HL-60 (cell line): ENCODE measurements around the gene TMEM255B.

Experiments
- GABPA ChIP-seq: IDR thresholded peaks from 2 replicates; pipeline ENCODE4 v1.6.1; 2012; ENCODE audit warnings: low read depth
- POLR2AphosphoS5 ChIP-seq: IDR thresholded peaks from 2 replicates; pipeline ENCODE4 v1.6.1; 2012; ENCODE audit warnings: low read depth
- TF ChIP-seq, protein P1 (sequence below): IDR thresholded peaks from one replicate; pipeline ENCODE4 v1.5.1; 2011; ENCODE audit warnings: low read length, control low read depth, inconsistent platforms; ENCODE audit not compliant: insufficient read depth
- TF ChIP-seq, protein P2 (sequence below): IDR thresholded peaks from 2 replicates; pipeline ENCODE4 v1.6.1; 2012; ENCODE audit warnings: low read depth; ENCODE audit not compliant: insufficient replicate concordance

DNA sequence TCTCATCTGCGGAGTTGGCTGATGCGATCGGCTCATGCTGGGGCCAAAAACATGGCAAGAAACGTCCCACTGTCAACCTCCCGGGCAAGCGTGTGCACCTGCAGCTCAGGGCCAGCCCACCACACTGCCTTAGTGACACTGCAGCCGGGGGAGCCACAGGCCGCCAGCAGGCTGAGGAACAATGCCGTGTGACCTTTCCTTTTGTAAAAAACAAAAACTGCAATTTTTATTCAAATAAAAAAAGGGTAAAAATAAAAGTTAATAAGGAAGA is 18.8 kb upstream of the TMEM255B start:
- TF ChIP-seq, protein P1, sequence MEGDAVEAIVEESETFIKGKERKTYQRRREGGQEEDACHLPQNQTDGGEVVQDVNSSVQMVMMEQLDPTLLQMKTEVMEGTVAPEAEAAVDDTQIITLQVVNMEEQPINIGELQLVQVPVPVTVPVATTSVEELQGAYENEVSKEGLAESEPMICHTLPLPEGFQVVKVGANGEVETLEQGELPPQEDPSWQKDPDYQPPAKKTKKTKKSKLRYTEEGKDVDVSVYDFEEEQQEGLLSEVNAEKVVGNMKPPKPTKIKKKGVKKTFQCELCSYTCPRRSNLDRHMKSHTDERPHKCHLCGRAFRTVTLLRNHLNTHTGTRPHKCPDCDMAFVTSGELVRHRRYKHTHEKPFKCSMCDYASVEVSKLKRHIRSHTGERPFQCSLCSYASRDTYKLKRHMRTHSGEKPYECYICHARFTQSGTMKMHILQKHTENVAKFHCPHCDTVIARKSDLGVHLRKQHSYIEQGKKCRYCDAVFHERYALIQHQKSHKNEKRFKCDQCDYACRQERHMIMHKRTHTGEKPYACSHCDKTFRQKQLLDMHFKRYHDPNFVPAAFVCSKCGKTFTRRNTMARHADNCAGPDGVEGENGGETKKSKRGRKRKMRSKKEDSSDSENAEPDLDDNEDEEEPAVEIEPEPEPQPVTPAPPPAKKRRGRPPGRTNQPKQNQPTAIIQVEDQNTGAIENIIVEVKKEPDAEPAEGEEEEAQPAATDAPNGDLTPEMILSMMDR, result no peak
- TF ChIP-seq, protein P2, sequence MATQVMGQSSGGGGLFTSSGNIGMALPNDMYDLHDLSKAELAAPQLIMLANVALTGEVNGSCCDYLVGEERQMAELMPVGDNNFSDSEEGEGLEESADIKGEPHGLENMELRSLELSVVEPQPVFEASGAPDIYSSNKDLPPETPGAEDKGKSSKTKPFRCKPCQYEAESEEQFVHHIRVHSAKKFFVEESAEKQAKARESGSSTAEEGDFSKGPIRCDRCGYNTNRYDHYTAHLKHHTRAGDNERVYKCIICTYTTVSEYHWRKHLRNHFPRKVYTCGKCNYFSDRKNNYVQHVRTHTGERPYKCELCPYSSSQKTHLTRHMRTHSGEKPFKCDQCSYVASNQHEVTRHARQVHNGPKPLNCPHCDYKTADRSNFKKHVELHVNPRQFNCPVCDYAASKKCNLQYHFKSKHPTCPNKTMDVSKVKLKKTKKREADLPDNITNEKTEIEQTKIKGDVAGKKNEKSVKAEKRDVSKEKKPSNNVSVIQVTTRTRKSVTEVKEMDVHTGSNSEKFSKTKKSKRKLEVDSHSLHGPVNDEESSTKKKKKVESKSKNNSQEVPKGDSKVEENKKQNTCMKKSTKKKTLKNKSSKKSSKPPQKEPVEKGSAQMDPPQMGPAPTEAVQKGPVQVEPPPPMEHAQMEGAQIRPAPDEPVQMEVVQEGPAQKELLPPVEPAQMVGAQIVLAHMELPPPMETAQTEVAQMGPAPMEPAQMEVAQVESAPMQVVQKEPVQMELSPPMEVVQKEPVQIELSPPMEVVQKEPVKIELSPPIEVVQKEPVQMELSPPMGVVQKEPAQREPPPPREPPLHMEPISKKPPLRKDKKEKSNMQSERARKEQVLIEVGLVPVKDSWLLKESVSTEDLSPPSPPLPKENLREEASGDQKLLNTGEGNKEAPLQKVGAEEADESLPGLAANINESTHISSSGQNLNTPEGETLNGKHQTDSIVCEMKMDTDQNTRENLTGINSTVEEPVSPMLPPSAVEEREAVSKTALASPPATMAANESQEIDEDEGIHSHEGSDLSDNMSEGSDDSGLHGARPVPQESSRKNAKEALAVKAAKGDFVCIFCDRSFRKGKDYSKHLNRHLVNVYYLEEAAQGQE, result no peak
- no peak for TF ChIP-seq GABPA
- TF ChIP-seq POLR2AphosphoS5, result no peak
